DND-41 (cell line): ENCODE data around the gene EEFSEC.

Experiments
- CTCF ChIP-seq: IDR thresholded peaks from 2 replicates; pipeline ENCODE4 v1.5.1; 2012; ENCODE audit warnings: borderline replicate concordance, low read length, moderate library complexity, mild to moderate bottlenecking; ENCODE audit not compliant: poor library complexity, severe bottlenecking; ENCODE audit errors: extremely low read depth
- EZH2 ChIP-seq: IDR thresholded peaks from 3 replicates; pipeline ENCODE4 v1.6.1; 2012; ENCODE audit warnings: borderline replicate concordance, low read depth, mild to moderate bottlenecking, moderate library complexity, low read length, inconsistent platforms; ENCODE audit not compliant: severe bottlenecking

GRCh38 chr3:128263946-128264345 is 110.7 kb downstream of the EEFSEC start:
- TF ChIP-seq CTCF (no peak), EZH2 (no peak)
